Testis (tissue), 2 donors: ENCODE measurements around the gene PXDN.

Source experiments
- CTCF ChIP-seq, 3 experiments: fragments of 450-650 bp in 2 of 3; fragments of 200-600 bp in 1 of 3; sonication (generic) in 1 of 3; IDR thresholded peaks; one replicate each; pipeline ENCODE4 v1.5.1; 2016 to 2019; ENCODE audit warnings: antibody characterized with exemption in 3 of 3, mild to moderate bottlenecking in 2 of 3, moderate library complexity in 1 of 3
- POLR2A ChIP-seq: fragments of 450-650 bp; IDR thresholded peaks from one replicate; pipeline ENCODE4 v1.6.1; 2017; ENCODE audit warnings: antibody characterized with exemption, mild to moderate bottlenecking, moderate library complexity

- TF ChIP-seq CTCF (IDR thresholded peaks at IDR 0.05) (no peak), POLR2A (no peak)
Observed at GRCh38 chr2:1738163-1738562, 6.2 kb downstream of the PXDN start.
